ENCODE results near the gene PIK3CD.
"Not testable (repeated sequence)": the region's sequence is repeated elsewhere in the genome, so short reads cannot be mapped to it uniquely, and the experiment has no call there.

The PIK3CD gene

GRCh38 chr1:9744106-9744799 is 92.7 kb downstream of the PIK3CD start:
- no peak for DNase-seq

GRCh38 chr1:9746211-9746610 is 94.7 kb downstream of the PIK3CD start:
- DNase-seq, result no peak

- no peak for DNase-seq
Measured at GRCh38 chr1:9746651-9747050, 95.1 kb downstream of the PIK3CD start.

GRCh38 chr1:9748391-9748790 is 96.9 kb downstream of the PIK3CD start:
- DNase-seq, result not testable (repeated sequence)

GRCh38 chr1:9749361-9749760 is 97.8 kb downstream of the PIK3CD start:
- DNase-seq, result no peak

- no peak for DNase-seq
Measured at GRCh38 chr1:9751971-9752370, 100.4 kb downstream of the PIK3CD start.

GRCh38 chr1:9753121-9753531 is 101.6 kb downstream of the PIK3CD start:
- DNase-seq, result no peak

GRCh38 chr1:9755441-9755995 is 104.0 kb downstream of the PIK3CD start:
- DNase-seq, result no peak

GRCh38 chr1:9758559-9759121 is 107.1 kb downstream of the PIK3CD start:
- no peak for DNase-seq

- DNase-seq, result no peak
Measured at GRCh38 chr1:9759939-9760338, 108.4 kb downstream of the PIK3CD start.

GRCh38 chr1:9760824-9761223 is 109.3 kb downstream of the PIK3CD start:
- DNase-seq, result no peak

- no peak for DNase-seq
Measured at GRCh38 chr1:9761855-9762254, 110.3 kb downstream of the PIK3CD start.

- not testable (repeated sequence) for DNase-seq
Measured at GRCh38 chr1:9762446-9762845, 110.9 kb downstream of the PIK3CD start.

GRCh38 chr1:9763914-9764313 is 112.4 kb downstream of the PIK3CD start:
- no peak for DNase-seq

- DNase-seq, result no peak
Measured at GRCh38 chr1:9764550-9764949, 113.0 kb downstream of the PIK3CD start.

- DNase-seq, result no peak
Measured at GRCh38 chr1:9766759-9767442, 115.4 kb downstream of the PIK3CD start.

GRCh38 chr1:9767964-9768668 is 116.6 kb downstream of the PIK3CD start:
- peak; percentile 43 for DNase-seq

GRCh38 chr1:9768983-9769382 is 117.5 kb downstream of the PIK3CD start:
- DNase-seq, result no peak

- no peak for DNase-seq
Measured at GRCh38 chr1:9770298-9770697, 118.8 kb downstream of the PIK3CD start.

GRCh38 chr1:9774712-9775679 is 123.5 kb downstream of the PIK3CD start:
- no peak for DNase-seq

GRCh38 chr1:9776685-9777084 is 125.2 kb downstream of the PIK3CD start:
- DNase-seq, result no peak
